ENCODE data around the gene KCNQ1. TPM values are rescaled to one million over a fixed set of nuclear protein-coding genes. Genes with fewer than 3 reads are reported as not detected.

The KCNQ1 gene
- total RNA-seq, 2 experiments from 2014 or later = 20.4 to 26.0 TPM

DNA sequence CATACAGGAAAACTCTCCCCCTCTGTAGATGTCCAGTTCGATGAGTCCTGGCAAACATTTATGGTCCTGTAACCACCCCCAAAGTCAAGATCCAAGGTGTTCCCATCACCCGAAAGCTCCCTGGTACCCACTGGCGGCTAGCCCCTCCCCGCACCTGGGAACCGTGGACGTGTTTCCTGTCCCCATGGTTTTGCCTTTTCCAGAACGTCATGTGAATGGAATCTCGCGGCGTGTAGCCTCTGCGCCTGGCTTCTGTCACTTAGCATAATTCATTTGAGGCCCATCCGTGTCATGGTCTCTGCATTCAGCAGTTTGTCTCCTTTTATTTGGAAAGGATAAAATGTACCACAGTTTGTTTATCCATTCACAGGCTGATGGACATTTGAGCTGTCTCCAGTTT is 106.3 kb downstream of the KCNQ1 start:
- Mint-ChIP-seq H3K27ac (no peak overlapping the region), H3K4me1 (ENCODE audit: low read depth) (no peaks in the 10 kb centered on the region), H3K4me3 (no peak overlapping the region), H3K27me3 (ENCODE audit: low read depth) (no peaks in the 10 kb centered on the region), H3K36me3 (ENCODE audit: low read depth) (no peaks in the 10 kb centered on the region), H3K9me3 (ENCODE audit: insufficient read depth) (no peaks in the 10 kb centered on the region)
- POLR2A ChIA-PET = no interaction called here
- ATAC-seq = no peak
- CTCF ChIA-PET = interaction anchor here (1.1 kb wide), 1 partner anchor 18 kb away, joined by 3 read pairs; no protein-coding TSS in a partner anchor
- DNase-seq = no peak

DNA sequence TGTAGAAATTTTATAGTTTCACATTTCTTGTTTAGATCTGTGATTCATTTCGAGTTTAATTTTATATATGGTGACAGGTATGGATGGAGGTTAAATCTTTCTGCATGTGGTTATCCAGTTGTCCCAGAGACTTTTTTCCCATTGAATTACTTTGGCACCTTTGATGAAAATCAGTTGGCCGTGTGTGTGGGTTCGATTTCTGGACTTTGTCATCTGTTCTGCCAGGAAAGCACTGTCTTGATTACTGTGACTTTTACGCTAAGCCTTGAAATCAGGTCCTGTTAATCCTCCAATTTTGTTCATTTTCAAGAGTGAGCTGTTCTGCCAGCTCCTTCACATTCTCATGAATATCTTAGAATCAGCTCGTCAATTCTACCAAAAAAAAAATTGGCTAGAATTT is 107.4 kb downstream of the KCNQ1 start:
- Mint-ChIP-seq H3K36me3 (ENCODE audit: low read depth) (no peaks in the 10 kb centered on the region), H3K9me3 (ENCODE audit: insufficient read depth) (no peaks in the 10 kb centered on the region), H3K4me1 (ENCODE audit: low read depth) (no peaks in the 10 kb centered on the region), H3K27ac (no peak overlapping the region), H3K4me3 (no peak overlapping the region), H3K27me3 (ENCODE audit: low read depth) (no peaks in the 10 kb centered on the region)
- ATAC-seq (no peak), DNase-seq (no peak)
- ChIA-PET CTCF (interaction anchor here (0.7 kb wide), 1 partner anchor 336 kb away, joined by 3 read pairs; no protein-coding TSS in a partner anchor), POLR2A (no interaction called here)

DNA sequence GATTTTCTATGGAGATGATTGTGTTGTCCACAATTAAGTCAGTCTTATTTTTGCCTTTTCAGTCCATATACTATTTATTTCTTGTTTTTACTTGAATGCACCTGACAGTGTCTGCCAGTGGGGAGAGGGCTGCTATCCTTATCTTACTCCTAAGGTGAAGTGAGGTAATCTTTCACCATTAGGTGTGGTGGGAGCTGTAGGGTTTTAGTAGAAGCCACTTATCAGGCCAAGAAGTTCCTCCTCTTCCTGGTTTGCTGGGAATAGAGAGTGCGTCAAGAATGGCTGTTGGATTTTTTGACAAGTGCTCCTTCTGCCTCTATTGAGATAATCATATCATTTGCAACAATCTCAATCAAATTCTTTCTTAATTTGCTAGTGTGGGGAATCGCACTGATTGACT is 108.4 kb downstream of the KCNQ1 start:
- ChIA-PET POLR2A (no interaction called here), CTCF (no interaction called here)
- Mint-ChIP-seq H3K27me3 (ENCODE audit: low read depth) (no peaks in the 10 kb centered on the region), H3K4me3 (no peak overlapping the region), H3K4me1 (ENCODE audit: low read depth) (no peaks in the 10 kb centered on the region), H3K27ac (no peak overlapping the region), H3K9me3 (ENCODE audit: insufficient read depth) (no peaks in the 10 kb centered on the region), H3K36me3 (ENCODE audit: low read depth) (no peaks in the 10 kb centered on the region)
- no peak for DNase-seq
- ATAC-seq = no peak

DNA sequence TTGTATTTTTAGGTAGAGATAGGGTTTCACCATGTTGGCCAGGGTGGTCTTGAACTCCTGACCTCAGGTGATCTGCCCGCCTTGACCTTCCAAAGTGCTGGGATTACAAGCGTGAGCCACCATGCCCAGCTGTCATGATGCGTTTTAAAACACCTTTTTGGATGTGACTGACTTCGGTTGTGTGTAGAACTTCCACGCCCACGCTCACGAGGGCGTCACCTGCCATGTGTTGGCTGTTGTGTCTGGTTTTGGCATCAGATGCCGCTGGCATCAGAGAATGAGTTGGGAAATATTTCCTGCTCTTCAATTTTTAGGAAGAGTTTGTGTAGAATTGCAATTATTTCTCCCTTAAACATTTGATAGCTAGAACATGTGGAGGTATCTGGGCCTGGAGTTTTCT is 109.1 kb downstream of the KCNQ1 start:
- H3K27me3 Mint-ChIP-seq (ENCODE audit: low read depth) = no peaks in the 10 kb centered on the region
- POLR2A ChIA-PET = no interaction called here
- H3K4me1 Mint-ChIP-seq (ENCODE audit: low read depth) = no peaks in the 10 kb centered on the region
- H3K27ac Mint-ChIP-seq = no peak overlapping the region
- H3K9me3 Mint-ChIP-seq (ENCODE audit: insufficient read depth) = no peaks in the 10 kb centered on the region
- H3K4me3 Mint-ChIP-seq = no peak overlapping the region
- ATAC-seq (no peak), DNase-seq (no peak)
- no peaks in the 10 kb centered on the region for H3K36me3 Mint-ChIP-seq (ENCODE audit: low read depth)
- CTCF ChIA-PET = interaction anchor here (2.0 kb wide), 1 partner anchor 21 kb away, joined by 5 read pairs; no protein-coding TSS in a partner anchor

DNA sequence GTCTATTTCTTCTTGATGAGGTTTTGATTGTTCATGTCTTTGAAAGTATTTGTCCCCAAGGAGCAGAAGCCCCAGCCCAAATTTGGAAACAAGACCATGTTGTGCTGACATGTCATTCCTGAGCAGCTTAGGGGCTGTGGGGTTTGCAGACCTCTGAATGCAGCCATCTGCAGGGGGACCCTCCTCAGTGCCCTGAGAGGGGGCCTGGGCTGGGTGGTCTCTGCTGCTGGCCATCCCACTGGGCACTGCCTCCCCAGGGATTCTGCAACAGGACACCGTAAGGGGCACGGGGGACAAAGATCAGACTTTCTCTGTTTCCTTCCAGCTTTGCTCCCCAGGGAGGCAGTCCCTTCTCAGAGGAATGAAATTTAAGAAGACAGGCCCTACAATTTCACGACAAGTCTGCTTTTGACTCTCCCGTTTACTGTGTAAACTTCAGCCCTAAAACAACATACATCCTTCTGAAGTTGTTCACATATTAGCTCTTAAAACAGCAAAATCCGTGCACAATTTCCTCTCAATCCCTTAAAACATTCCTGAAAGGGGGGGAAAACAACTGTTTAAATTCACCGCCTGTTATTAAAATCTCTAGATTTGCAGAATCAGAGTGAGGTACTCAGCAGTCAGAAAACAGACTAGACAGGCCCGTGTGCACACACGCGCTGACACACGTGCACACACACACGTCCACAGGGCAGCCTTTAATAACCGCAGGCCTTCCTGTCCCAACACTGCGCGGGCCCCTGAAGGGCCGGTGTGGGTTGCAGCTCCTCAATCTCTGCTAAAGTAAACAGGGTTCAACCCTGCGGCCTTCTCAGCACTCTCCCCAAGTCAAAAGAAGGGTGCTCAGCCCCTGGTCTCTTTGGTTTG is 109.8 kb downstream of the KCNQ1 start:
- Mint-ChIP-seq H3K9me3 (ENCODE audit: insufficient read depth) (no peaks in the 10 kb centered on the region), H3K27me3 (ENCODE audit: low read depth) (no peaks in the 10 kb centered on the region), H3K27ac (no peak overlapping the region), H3K4me1 (ENCODE audit: low read depth) (peaks cover 3% of the 10 kb centered on the region), H3K36me3 (ENCODE audit: low read depth) (no peaks in the 10 kb centered on the region), H3K4me3 (no peak overlapping the region)
- ATAC-seq (no peak), DNase-seq (no peak)
- ChIA-PET POLR2A (no interaction called here), CTCF (interaction anchor here (1.5 to 2.0 kb wide), 2 partner anchors 22 to 23 kb away, joined by 3 to 5 read pairs; no protein-coding TSS in a partner anchor)

DNA sequence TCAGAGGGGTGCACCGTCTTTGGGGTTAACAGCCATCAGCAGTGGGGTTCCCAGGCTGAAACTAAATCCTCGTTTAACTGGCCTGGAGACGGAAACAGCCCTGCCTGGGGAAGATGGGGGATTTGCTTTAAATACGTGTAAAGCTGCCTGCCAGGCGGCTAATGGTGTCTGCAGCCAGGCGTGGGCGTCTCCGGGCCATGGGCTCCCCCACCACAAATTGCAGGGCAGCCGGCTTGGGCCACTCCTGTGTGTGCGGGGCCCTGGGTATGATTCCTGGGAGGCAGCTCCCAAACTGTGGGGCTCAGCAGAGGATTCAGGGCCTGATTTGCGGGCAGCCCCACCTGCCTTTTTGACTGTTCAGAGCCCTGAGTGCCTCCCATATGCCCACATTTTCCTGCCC is 110.5 kb downstream of the KCNQ1 start:
- ATAC-seq (no peak), DNase-seq (no peak)
- no peaks in the 10 kb centered on the region for H3K36me3 Mint-ChIP-seq (ENCODE audit: low read depth)
- ChIA-PET CTCF (interaction anchor here (1.5 to 2.0 kb wide), 2 partner anchors 22 to 24 kb away, joined by 3 to 5 read pairs; no protein-coding TSS in a partner anchor), POLR2A (interaction anchor here (0.7 kb wide), 1 partner anchor 347 kb away, joined by 3 read pairs; no protein-coding TSS in a partner anchor)
- H3K4me1 Mint-ChIP-seq (ENCODE audit: low read depth) = peaks cover 5% of the 10 kb centered on the region
- no peaks in the 10 kb centered on the region for H3K27me3 Mint-ChIP-seq (ENCODE audit: low read depth)
- no peak overlapping the region for H3K27ac Mint-ChIP-seq
- no peak overlapping the region for H3K4me3 Mint-ChIP-seq
- no peaks in the 10 kb centered on the region for H3K9me3 Mint-ChIP-seq (ENCODE audit: insufficient read depth)

DNA sequence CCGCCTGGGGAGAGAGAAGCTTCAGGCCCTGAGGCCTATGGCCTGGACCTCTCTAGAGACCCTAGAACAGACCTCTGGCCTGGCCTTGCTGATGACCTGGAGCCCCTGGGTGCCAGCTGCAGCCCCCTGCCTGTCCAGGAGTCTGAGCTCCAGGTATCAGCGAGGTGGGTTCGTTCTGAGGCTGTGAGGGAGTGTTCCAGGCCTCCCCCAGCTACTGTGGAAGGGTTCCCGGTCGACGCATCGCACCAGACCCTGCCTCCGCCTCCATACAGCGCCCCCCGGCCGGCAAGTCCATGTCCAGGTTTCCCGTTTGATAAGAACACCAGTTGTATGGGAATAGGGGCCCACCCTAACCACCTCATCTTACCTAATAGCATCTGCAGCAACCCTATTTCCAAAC is 111.1 kb downstream of the KCNQ1 start:
- H3K36me3 Mint-ChIP-seq (ENCODE audit: low read depth) = no peaks in the 10 kb centered on the region
- ATAC-seq (no peak), DNase-seq (no peak)
- no peaks in the 10 kb centered on the region for H3K27me3 Mint-ChIP-seq (ENCODE audit: low read depth)
- no peak overlapping the region for H3K4me3 Mint-ChIP-seq
- peaks cover 5% of the 10 kb centered on the region for H3K4me1 Mint-ChIP-seq (ENCODE audit: low read depth)
- no peaks in the 10 kb centered on the region for H3K9me3 Mint-ChIP-seq (ENCODE audit: insufficient read depth)
- CTCF ChIA-PET = interaction anchor here (1.5 kb wide), 1 partner anchor 25 kb away, joined by 3 read pairs; no protein-coding TSS in a partner anchor
- POLR2A ChIA-PET = interaction anchor here (0.7 kb wide), 1 partner anchor 347 kb away, joined by 3 read pairs; no protein-coding TSS in a partner anchor
- no peak overlapping the region for H3K27ac Mint-ChIP-seq

DNA sequence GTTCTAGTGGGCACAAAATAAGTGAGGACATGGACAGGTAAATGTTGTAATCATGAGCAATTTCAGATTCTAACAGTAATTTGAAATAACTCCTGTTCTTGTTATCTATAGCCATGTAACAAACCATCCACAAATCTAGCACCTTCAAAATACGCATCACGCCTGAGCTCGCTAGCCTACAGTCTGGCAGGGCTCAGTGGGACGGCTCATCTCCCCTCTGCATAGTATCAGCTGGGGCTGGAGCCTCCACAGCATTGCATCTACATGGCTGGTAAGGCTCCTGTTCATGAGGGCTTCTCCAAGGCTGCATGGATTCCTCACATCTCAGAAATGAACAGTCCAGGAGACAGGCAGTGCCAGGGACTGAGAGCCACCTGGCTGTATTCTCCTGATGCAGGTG is 112.6 kb downstream of the KCNQ1 start:
- ChIA-PET CTCF (no interaction called here), POLR2A (no interaction called here)
- Mint-ChIP-seq H3K27me3 (ENCODE audit: low read depth) (no peaks in the 10 kb centered on the region), H3K4me1 (ENCODE audit: low read depth) (peaks cover 5% of the 10 kb centered on the region), H3K9me3 (ENCODE audit: insufficient read depth) (no peaks in the 10 kb centered on the region), H3K4me3 (no peak overlapping the region), H3K27ac (no peak overlapping the region), H3K36me3 (ENCODE audit: low read depth) (no peaks in the 10 kb centered on the region)
- DNase-seq = no peak
- no peak for ATAC-seq

DNA sequence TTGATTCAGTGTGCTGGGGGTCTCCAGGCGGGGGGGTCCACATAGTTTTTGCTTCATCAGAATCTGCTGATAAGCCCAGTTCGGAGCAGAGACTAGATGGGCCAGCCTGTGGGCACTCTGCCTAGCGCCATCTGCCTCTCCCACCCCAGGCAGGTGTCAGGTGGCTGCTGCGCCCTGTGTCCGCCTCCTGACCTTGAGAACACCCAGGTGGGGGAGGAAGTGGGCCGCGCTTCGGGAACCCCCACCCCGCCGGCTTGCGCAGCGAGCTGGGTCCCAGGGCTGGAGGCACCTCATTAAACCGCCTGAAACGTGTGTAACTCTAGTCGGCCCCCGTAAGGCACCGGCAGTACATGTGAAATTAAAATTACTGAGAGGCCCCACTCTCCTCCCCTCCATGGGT is 113.6 kb downstream of the KCNQ1 start:
- no peak for DNase-seq
- no peak for ATAC-seq
- Mint-ChIP-seq H3K27ac (no peak overlapping the region), H3K27me3 (ENCODE audit: low read depth) (no peaks in the 10 kb centered on the region), H3K4me1 (ENCODE audit: low read depth) (peaks cover 5% of the 10 kb centered on the region), H3K4me3 (no peak overlapping the region), H3K36me3 (ENCODE audit: low read depth) (no peaks in the 10 kb centered on the region), H3K9me3 (ENCODE audit: insufficient read depth) (no peaks in the 10 kb centered on the region)
- POLR2A ChIA-PET = no interaction called here
- CTCF ChIA-PET = no interaction called here

DNA sequence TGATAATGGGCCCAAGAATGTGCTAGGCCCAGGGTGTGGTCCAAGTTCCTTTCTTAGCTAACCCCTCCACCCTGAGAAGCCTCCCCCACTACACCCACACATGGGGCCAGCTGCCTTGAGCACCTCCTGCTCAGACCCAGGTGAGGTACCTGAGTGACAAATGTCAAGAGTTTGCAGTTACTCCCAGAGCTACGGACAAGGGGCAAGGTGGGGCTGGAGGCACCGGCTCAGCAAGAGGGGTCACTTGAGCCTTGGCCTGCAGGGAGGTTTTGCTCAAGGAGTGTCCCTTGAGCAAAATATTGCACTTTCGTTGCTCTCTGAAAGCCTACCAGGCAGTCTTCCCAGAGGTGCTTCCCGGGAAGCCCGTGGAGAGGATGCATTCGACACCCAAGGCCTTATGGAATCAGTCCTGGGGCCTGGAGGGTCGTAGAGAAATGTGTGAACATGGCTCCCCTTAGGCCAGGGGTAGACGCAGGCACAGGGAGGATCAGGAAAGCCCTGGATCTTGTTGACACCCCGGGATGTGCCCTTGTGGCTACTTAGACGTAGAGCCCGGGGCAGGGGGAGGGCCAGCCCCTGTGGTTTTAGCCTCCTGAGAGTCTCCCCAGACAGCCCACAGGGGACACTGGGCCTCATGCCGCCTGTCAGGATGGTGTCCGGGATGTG is 114.2 kb downstream of the KCNQ1 start:
- Mint-ChIP-seq H3K4me3 (no peak overlapping the region), H3K27me3 (ENCODE audit: low read depth) (no peaks in the 10 kb centered on the region), H3K36me3 (ENCODE audit: low read depth) (no peaks in the 10 kb centered on the region), H3K27ac (no peak overlapping the region), H3K4me1 (ENCODE audit: low read depth) (peaks cover 5% of the 10 kb centered on the region), H3K9me3 (ENCODE audit: insufficient read depth) (no peaks in the 10 kb centered on the region)
- no peak for ATAC-seq
- DNase-seq = no peak
- POLR2A ChIA-PET = no interaction called here
- CTCF ChIA-PET = no interaction called here

DNA sequence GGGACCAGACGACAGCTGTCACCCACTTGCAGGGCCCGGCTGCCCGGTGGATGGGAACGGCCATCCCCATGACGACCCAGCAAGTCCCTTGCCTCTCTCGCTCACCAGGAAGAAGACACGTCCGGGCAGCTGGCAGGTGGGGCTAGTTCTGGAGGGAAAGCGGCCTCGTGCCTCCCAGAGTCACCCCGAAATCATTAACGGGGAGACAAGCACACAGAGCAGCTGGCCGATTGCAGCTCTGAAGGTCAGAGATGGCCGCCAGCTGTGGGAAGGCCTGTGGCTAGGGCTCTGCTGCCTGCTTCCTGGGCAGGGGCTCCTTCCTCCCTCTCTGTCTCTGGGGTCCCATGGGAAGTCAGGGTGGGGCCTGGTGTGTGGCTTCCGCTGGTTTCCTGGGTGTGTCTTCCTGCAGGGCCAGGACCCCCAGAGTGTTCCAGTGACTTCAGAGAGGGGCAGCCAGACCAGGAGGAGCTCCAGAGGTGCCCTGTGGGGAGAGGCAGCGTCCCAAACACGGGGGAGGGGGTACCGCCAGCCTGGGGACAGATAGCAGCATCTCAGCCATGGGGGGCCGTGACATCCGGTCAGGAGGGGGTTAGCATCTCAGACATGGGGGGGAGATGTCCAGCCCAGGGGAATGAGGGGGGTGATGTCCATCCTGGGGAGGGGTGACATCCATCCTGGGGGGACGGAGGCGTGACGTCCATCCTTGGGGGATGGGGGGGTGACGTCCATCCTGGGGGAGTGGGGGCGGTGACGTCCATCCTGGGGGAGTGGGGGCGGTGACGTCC is 114.9 kb downstream of the KCNQ1 start:
- no peaks in the 10 kb centered on the region for H3K9me3 Mint-ChIP-seq (ENCODE audit: insufficient read depth)
- POLR2A ChIA-PET = no interaction called here
- H3K4me1 Mint-ChIP-seq (ENCODE audit: low read depth) = peaks cover 5% of the 10 kb centered on the region
- H3K36me3 Mint-ChIP-seq (ENCODE audit: low read depth) = no peaks in the 10 kb centered on the region
- CTCF ChIA-PET = no interaction called here
- H3K27ac Mint-ChIP-seq = no peak overlapping the region
- no peaks in the 10 kb centered on the region for H3K27me3 Mint-ChIP-seq (ENCODE audit: low read depth)
- ATAC-seq = no peak
- no peak overlapping the region for H3K4me3 Mint-ChIP-seq
- DNase-seq = no peak
